CD8-positive, alpha-beta memory T cell (primary cell): ENCODE data around the gene ANKDD1A. TPM values are rescaled to one million over a fixed set of nuclear protein-coding genes. Genes with fewer than 3 reads are reported as not detected.

Experiments used
- CTCF ChIA-PET: fragments of 350-600 bp; sonication (Branson Sonifier 250); formaldehyde crosslinking; loops from one replicate; lab custom pipeline; 2021; ENCODE audit warnings: antibody characterized with exemption; lab: Charles Lee
- POLR2A ChIA-PET: fragments of 350-600 bp; sonication (Branson Sonifier 250); formaldehyde crosslinking; loops from one replicate; lab custom pipeline; 2021; ENCODE audit warnings: antibody characterized with exemption; lab: Charles Lee
- DNase-seq, 5 donors: peaks; one replicate each; pipeline versions ENCODE4 v3.0.0 to v3.0.0-alpha.2; 2020 to 2022; ENCODE audit warnings: mixed read lengths in 1 of 5
- H3K27ac ChIP-seq: one replicate; pipeline ENCODE4 v1.7.0; 2013; ENCODE audit warnings: low read depth, mild to moderate bottlenecking, low read length, moderate library complexity
- H3K27me3 ChIP-seq: 2 replicates; pipeline ENCODE4 v1.7.0; 2013; ENCODE audit warnings: low read length, mild to moderate bottlenecking; ENCODE audit not compliant: insufficient read depth, poor library complexity, severe bottlenecking
- H3K36me3 ChIP-seq: 2 replicates; pipeline ENCODE4 v1.7.0; 2013; ENCODE audit warnings: mild to moderate bottlenecking, low read length, moderate library complexity; ENCODE audit not compliant: insufficient read depth
- H3K4me1 ChIP-seq: 2 replicates; pipeline ENCODE4 v1.7.0; 2013; ENCODE audit warnings: mild to moderate bottlenecking, low read length, moderate library complexity; ENCODE audit not compliant: insufficient read depth
- H3K4me3 ChIP-seq: 2 replicates; pipeline ENCODE4 v1.7.0; 2013; ENCODE audit warnings: mild to moderate bottlenecking, low read length
- H3K9me3 ChIP-seq: 2 replicates; pipeline ENCODE4 v1.7.0; 2013; ENCODE audit warnings: mild to moderate bottlenecking, low read length
- H3K27ac Mint-ChIP-seq, 8 donors: one replicate each; pipeline ENCODE4 v1.8.0; 2020 to 2021; ENCODE audit warnings: mixed read lengths in 8 of 8, mild to moderate bottlenecking in 6 of 8, inconsistent platforms in 3 of 8, moderate library complexity in 3 of 8
- H3K27me3 Mint-ChIP-seq, 2 donors: one replicate each; pipeline ENCODE4 v1.8.0; 2020 to 2021; ENCODE audit warnings: mixed read lengths in 2 of 2, mild to moderate bottlenecking in 1 of 2, moderate library complexity in 1 of 2
- H3K36me3 Mint-ChIP-seq, 3 donors: one replicate each; pipeline ENCODE4 v1.8.0; 2020 to 2021; ENCODE audit warnings: mixed read lengths in 3 of 3, inconsistent platforms in 1 of 3, mild to moderate bottlenecking in 1 of 3
- H3K4me1 Mint-ChIP-seq, 3 donors: one replicate each; pipeline ENCODE4 v1.8.0; 2020 to 2021; ENCODE audit warnings: mixed read lengths in 3 of 3, inconsistent platforms in 1 of 3, mild to moderate bottlenecking in 1 of 3
- H3K4me3 Mint-ChIP-seq, 7 donors: one replicate each; pipeline ENCODE4 v1.8.0; 2020 to 2021; ENCODE audit warnings: mixed read lengths in 7 of 7, mild to moderate bottlenecking in 6 of 7, moderate library complexity in 4 of 7, inconsistent platforms in 2 of 7
- H3K9me3 Mint-ChIP-seq, 5 donors: one replicate each; pipeline ENCODE4 v1.8.0; 2020 to 2022; ENCODE audit warnings: mixed read lengths in 5 of 5, mild to moderate bottlenecking in 3 of 5, moderate library complexity in 2 of 5, inconsistent platforms in 1 of 5
- polyA plus RNA-seq: library from polyadenylated mRNA; unstranded; fragments of 300-500 nt; fragmentation: Illumina TruSeq; gene quantifications from one replicate; pipeline ENCODE4 v1.2.3, GENCODE V29; 2021
- total RNA-seq, 2 experiments: library from RNA; stranded (reverse); gene quantifications; one replicate each; pipeline ENCODE4 v1.2.3, GENCODE V29; 2021

ANKDD1A gene
- total and polyA plus RNA-seq, 3 experiments from 2014 or later: 2.4 to 3.0 (median 3.0) TPM

DNA sequence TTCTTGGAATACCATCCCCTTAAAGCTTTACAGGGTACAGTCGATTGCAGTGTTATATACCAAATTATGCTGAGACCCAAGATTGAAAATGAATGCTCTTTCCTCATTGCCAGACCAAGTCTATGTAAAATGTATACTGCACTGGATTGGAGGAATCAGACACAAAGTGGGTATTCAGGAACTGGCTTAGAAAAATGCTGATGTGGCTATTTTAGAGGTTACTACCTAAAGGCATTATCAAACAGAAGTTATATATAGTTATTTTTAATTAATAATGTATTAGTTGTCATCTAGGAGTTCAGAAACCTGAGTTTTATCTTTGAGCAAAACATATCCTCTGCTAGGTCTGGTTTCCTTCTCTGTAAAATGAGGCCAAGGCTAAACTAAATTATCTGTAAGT lies 81.6 kb downstream of the ANKDD1A start:
- peaks cover 0 to 12% (median 0%) of the 10 kb centered on the region in 3 donors for H3K36me3 Mint-ChIP-seq
- POLR2A ChIA-PET: no interaction called here
- Histone ChIP-seq H3K27ac (no peak overlapping the region), H3K4me1 (peaks cover 14% of the 10 kb centered on the region), H3K4me3 (no peak overlapping the region), H3K27me3 (no peaks in the 10 kb centered on the region), H3K9me3 (no peaks in the 10 kb centered on the region), H3K36me3 (no peaks in the 10 kb centered on the region)
- peaks cover 14 to 27% (median 25%) of the 10 kb centered on the region in 3 donors for H3K4me1 Mint-ChIP-seq
- DNase-seq: no peak
- no peaks in the 10 kb centered on the region for H3K27me3 Mint-ChIP-seq
- peak overlapping the region in 2 of 8 donors; percentile 14 to 44 for H3K27ac Mint-ChIP-seq
- H3K4me3 Mint-ChIP-seq: peak overlapping the region in 1 of 7 donors; percentile 16
- no peaks in the 10 kb centered on the region for H3K9me3 Mint-ChIP-seq
- CTCF ChIA-PET: no interaction called here

DNA sequence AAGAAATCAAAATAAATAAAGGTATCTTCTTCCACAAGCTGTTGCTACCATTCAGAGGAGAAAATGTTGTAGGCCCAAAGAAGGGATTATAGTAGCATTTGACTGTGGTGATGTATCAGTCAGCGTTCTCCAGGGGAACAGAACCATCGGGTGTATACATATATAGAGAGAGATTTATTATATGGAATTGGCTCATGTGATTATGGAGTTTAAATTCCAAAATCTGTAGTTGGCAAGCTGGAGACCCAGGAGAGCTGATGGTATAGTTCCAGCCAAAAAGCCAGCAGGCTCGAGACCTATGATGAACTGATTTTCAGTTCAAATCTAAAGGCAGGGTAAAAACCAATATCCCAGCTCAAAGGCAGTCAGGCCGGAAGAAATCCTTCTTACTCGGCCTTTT lies 85.4 kb downstream of the ANKDD1A start:
- CTCF ChIA-PET: no interaction called here
- no peak overlapping the region for H3K27ac Mint-ChIP-seq
- H3K36me3 ChIP-seq: no peaks in the 10 kb centered on the region

DNA sequence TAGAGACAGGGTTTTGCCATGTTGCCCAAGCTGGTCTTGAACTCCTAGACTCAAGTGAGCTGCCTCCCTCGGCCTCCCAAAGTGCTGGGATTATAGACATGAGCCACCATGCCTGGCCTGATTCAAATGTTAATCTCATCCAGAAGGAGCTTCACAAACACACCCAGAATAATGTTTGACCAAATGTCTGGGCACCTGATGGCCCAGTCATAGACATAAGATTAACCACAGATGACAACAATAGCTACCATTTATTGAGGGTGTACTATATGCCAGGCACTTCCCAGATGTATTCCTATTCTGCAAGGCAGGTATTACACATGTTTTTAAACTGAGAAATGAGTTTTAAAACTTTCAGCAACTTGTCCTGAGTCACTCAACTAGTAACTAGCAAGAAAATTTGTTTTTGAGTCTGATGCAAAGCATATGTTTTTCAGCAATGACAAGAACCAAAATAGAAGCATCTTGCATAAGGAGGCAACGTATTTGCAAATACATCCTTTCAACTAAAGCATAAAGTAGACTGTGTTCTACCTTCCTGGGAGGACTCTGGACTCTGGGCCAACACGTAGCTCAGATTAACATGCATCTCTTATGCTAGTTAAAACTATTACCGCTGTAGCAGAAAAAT lies 86.2 kb downstream of the ANKDD1A start:
- Histone ChIP-seq H3K27me3 (no peaks in the 10 kb centered on the region), H3K4me1 (no peaks in the 10 kb centered on the region), H3K9me3 (no peaks in the 10 kb centered on the region), H3K36me3 (no peaks in the 10 kb centered on the region), H3K27ac (no peak overlapping the region), H3K4me3 (no peak overlapping the region)
- POLR2A ChIA-PET: no interaction called here
- peak overlapping the region in 1 of 8 donors; percentile 84 for H3K27ac Mint-ChIP-seq
- DNase-seq: no peak
- peaks cover 0 to 4% (median 4%) of the 10 kb centered on the region in 3 donors for H3K4me1 Mint-ChIP-seq
- H3K27me3 Mint-ChIP-seq: no peaks in the 10 kb centered on the region
- CTCF ChIA-PET: interaction anchor here (0.9 kb wide), 1 partner anchor 11 kb away, joined by 4 read pairs; no protein-coding TSS in a partner anchor
- peak overlapping the region in 1 of 7 donors; percentile 10 for H3K4me3 Mint-ChIP-seq
- H3K36me3 Mint-ChIP-seq: peaks cover 0 to 10% (median 0%) of the 10 kb centered on the region in 3 donors
- H3K9me3 Mint-ChIP-seq: no peaks in the 10 kb centered on the region

More for the DNA sequence above, 85.4 kb downstream of the ANKDD1A start:
- Histone ChIP-seq H3K27me3 (no peaks in the 10 kb centered on the region), H3K4me1 (no peaks in the 10 kb centered on the region), H3K27ac (no peak overlapping the region), H3K4me3 (no peak overlapping the region), H3K9me3 (no peaks in the 10 kb centered on the region)
- POLR2A ChIA-PET: no interaction called here
- no peak overlapping the region for H3K4me3 Mint-ChIP-seq
- H3K36me3 Mint-ChIP-seq: peaks cover 0 to 7% (median 0%) of the 10 kb centered on the region in 3 donors
- H3K9me3 Mint-ChIP-seq: no peaks in the 10 kb centered on the region
- peaks cover 0 to 5% (median 4%) of the 10 kb centered on the region in 3 donors for H3K4me1 Mint-ChIP-seq
- H3K27me3 Mint-ChIP-seq: no peaks in the 10 kb centered on the region
- DNase-seq: no peak

DNA sequence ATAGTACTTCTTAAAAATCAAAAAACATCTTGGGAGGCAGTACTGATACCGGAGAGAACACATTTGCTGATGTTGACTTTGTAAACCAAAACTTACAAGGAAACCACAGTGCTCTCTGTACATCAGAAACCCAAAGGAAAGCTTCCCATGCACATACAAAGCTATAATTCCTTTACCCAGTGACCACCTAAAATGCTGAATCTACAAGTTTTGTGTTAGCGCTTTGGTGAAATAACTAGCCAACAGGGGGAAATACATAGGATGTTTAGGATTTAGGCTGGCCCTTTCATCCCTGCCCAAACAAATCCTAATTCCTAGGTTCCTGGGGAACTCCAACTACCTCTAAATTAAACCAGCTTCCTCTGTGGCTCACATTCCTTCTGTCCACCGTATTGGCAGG lies 93.3 kb downstream of the ANKDD1A start:
- no peaks in the 10 kb centered on the region for H3K36me3 ChIP-seq
- POLR2A ChIA-PET: no interaction called here

DNA sequence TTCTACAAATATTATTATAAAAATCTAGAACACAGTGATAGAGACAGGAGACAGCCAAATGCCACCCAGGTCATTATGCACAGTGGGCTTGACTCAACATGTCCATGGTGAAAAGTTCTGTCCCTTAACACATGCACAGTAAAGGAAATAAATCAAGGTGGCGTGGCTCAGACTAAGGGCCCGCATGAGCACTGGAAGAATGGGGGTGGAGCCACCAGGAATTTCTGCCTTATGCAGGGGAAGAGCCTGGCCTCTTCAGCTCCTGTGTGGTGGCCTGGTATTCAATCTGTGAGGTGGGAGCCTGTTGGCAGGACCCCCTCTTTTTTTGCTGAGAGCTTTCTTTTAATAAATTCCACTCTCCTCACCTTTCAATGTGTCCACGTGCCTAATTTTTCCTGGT lies 95.2 kb downstream of the ANKDD1A start:
- DNase-seq: no peak

More for the DNA sequence above, 93.3 kb downstream of the ANKDD1A start:
- H3K4me1 Mint-ChIP-seq: no peaks in the 10 kb centered on the region
- H3K4me3 ChIP-seq: no peak overlapping the region
- no peaks in the 10 kb centered on the region for H3K27me3 Mint-ChIP-seq
- H3K36me3 Mint-ChIP-seq: peaks cover 0 to 41% (median 8%) of the 10 kb centered on the region in 3 donors
- H3K27ac ChIP-seq: no peak overlapping the region
- no peaks in the 10 kb centered on the region for H3K4me1 ChIP-seq
- CTCF ChIA-PET: no interaction called here
- DNase-seq: no peak
- H3K27me3 ChIP-seq: no peaks in the 10 kb centered on the region
- H3K9me3 Mint-ChIP-seq: no peaks in the 10 kb centered on the region
- peak overlapping the region in 3 of 8 donors; percentile 4 to 44 (median 41) for H3K27ac Mint-ChIP-seq
- no peaks in the 10 kb centered on the region for H3K9me3 ChIP-seq
- no peak overlapping the region for H3K4me3 Mint-ChIP-seq

More for the DNA sequence above, 95.2 kb downstream of the ANKDD1A start:
- Histone ChIP-seq H3K36me3 (no peaks in the 10 kb centered on the region), H3K4me1 (no peaks in the 10 kb centered on the region), H3K27me3 (no peaks in the 10 kb centered on the region), H3K9me3 (no peaks in the 10 kb centered on the region), H3K4me3 (no peak overlapping the region), H3K27ac (no peak overlapping the region)
- Mint-ChIP-seq H3K27me3 (no peaks in the 10 kb centered on the region), H3K4me1 (no peaks in the 10 kb centered on the region), H3K27ac (no peak overlapping the region), H3K9me3 (no peaks in the 10 kb centered on the region), H3K4me3 (no peak overlapping the region), H3K36me3 (peaks cover 0 to 44% (median 11%) of the 10 kb centered on the region in 3 donors)
- POLR2A ChIA-PET: no interaction called here
- CTCF ChIA-PET: no interaction called here

Other genes starting within 250 kb of the ANKDD1A start
- not detected for gene RBPMS2, start 136.3 kb upstream of the ANKDD1A start, total RNA-seq
- not detected for gene RBPMS2, start 136.3 kb upstream of the ANKDD1A start, polyA plus RNA-seq
- 10 to 100 TPM; 14.6 to 14.7 TPM for gene PIF1, start 86.3 kb upstream of the ANKDD1A start, total RNA-seq
- gene PIF1, start 86.3 kb upstream of the ANKDD1A start, polyA plus RNA-seq: 0.25 TPM
- 10 to 100 TPM; 15.8 to 16.1 TPM for gene PLEKHO2, start 70.0 kb upstream of the ANKDD1A start, total RNA-seq
- 33.3 TPM for gene PLEKHO2, start 70.0 kb upstream of the ANKDD1A start, polyA plus RNA-seq
- gene SPG21, start 78.0 kb downstream of the ANKDD1A start, total RNA-seq: 10 to 100 TPM; 66.3 to 67.4 TPM
- 118 TPM for gene SPG21, start 78.0 kb downstream of the ANKDD1A start, polyA plus RNA-seq
- gene MTFMT, start 117.7 kb downstream of the ANKDD1A start, total RNA-seq: 10 to 100 TPM; 22.7 to 24.3 TPM
- gene MTFMT, start 117.7 kb downstream of the ANKDD1A start, polyA plus RNA-seq: 20.2 TPM
- gene SLC51B, start 133.5 kb downstream of the ANKDD1A start, total RNA-seq: not detected
- not detected for gene SLC51B, start 133.5 kb downstream of the ANKDD1A start, polyA plus RNA-seq
- gene RASL12, start 156.1 kb downstream of the ANKDD1A start, total RNA-seq: not detected
- gene RASL12, start 156.1 kb downstream of the ANKDD1A start, polyA plus RNA-seq: not detected
- gene KBTBD13, start 164.8 kb downstream of the ANKDD1A start, total RNA-seq: not detected
- not detected for gene KBTBD13, start 164.8 kb downstream of the ANKDD1A start, polyA plus RNA-seq
- 1 to 10 TPM; 3.5 TPM for gene UBAP1L, start 203.3 kb downstream of the ANKDD1A start, total RNA-seq
- gene UBAP1L, start 203.3 kb downstream of the ANKDD1A start, polyA plus RNA-seq: 0.45 TPM
- 10 to 100 TPM; 33.6 to 39.6 TPM for gene PDCD7, start 221.9 kb downstream of the ANKDD1A start, total RNA-seq
- gene PDCD7, start 221.9 kb downstream of the ANKDD1A start, polyA plus RNA-seq: 21.7 TPM